ENCODE results near the gene ZNF136. TPM values are rescaled to one million over a fixed set of nuclear protein-coding genes. Genes with fewer than 3 reads are reported as not detected.

Gene ZNF136
- total and polyA plus RNA-seq, 2 of the 8 experiments (the other 6 are each of a cell fraction or from before 2014, with no cell fraction given), result 1.6 to 6.9 TPM

- CTCF ChIA-PET (ENCODE audit: partially characterized antibody), result interaction anchor here (0.6 kb wide), 3 partner anchors 75 to 601 kb away, joined by 3 read pairs; no protein-coding TSS in a partner anchor
- TF ChIP-seq ASH2L (IDR thresholded peaks at IDR 0.05; ENCODE audit: low read length) (no peak), POU5F1 (IDR thresholded peaks at IDR 0.05; ENCODE audit: low read depth, low read length) (no peak), TAF7 (optimal IDR thresholded peaks at IDR 0.05; ENCODE audit: borderline replicate concordance, low read depth, low read length) (no peak), EP300 (IDR thresholded peaks at IDR 0.05; ENCODE audit: borderline replicate concordance in 1 of 2, low read depth in 2 of 2, low read length in 2 of 2) (no peak), PHF8 (conservative IDR thresholded peaks at IDR 0.05; ENCODE audit: low read depth, low read length) (no peak), BRCA1 (IDR thresholded peaks at IDR 0.05; ENCODE audit: low read depth, low read length) (no peak), KDM4A (IDR thresholded peaks at IDR 0.05; ENCODE audit: low read depth, low read length, severe bottlenecking) (no peak)
- H3K23me2 ChIP-seq (ENCODE audit: low read depth, low read length), result no peaks in the 10 kb centered on the region
- no peak overlapping the region for H3K4me2 ChIP-seq (ENCODE audit: insufficient read depth in 1 of 2, low read depth in 2 of 2, low read length in 2 of 2)
- no peak overlapping the region for H3K23ac ChIP-seq (ENCODE audit: insufficient read length)
- H3K27me3 ChIP-seq (replicated peaks in 1 of 4; ENCODE audit: control insufficient read depth in 3 of 4, extremely low read depth in 1 of 4, insufficient read depth in 3 of 4, low read length in 3 of 4), result no peaks in the 10 kb centered on the region
- no peak overlapping the region for H3K18ac ChIP-seq (ENCODE audit: extremely low read depth, low read length)
- H2BK12ac ChIP-seq (ENCODE audit: low read depth, low read length), result no peak overlapping the region
- H2BK120ac ChIP-seq (replicated peaks; ENCODE audit: low read depth, low read length), result no peak overlapping the region
- H3K4ac ChIP-seq (replicated peaks; ENCODE audit: insufficient read length, low read depth, low read length), result no peak overlapping the region
- H3K36me3 ChIP-seq (ENCODE audit: control insufficient read depth in 2 of 4, insufficient read depth in 4 of 4, low read length in 3 of 4), result no peaks in the 10 kb centered on the region
- H3K79me2 ChIP-seq (ENCODE audit: control insufficient read depth in 1 of 2, insufficient read depth in 2 of 2, low read length in 2 of 2), result no peaks in the 10 kb centered on the region
- WGBS, 2 experiments (ENCODE audit: extremely low coverage in 1 of 2, insufficient coverage in 1 of 2, insufficient read length in 1 of 2, insufficient replicate concordance in 2 of 2, low coverage in 1 of 2, low lambda C conversion rate in 2 of 2, missing lambda C conversion rate in 1 of 2), result 93% methylated on average over 6 of the region's 6 CpGs; no CpG with 5 or more reads in 1 of the 2 experiments
- peaks cover 40 to 45% of the 10 kb centered on the region in 2 experiments for H3K9me3 ChIP-seq (ENCODE audit: insufficient read depth in 2 of 2, low read depth in 1 of 2, low read length in 1 of 2)
- H3K56ac ChIP-seq (replicated peaks; ENCODE audit: insufficient read length, low read depth, low read length), result no peak overlapping the region
- H2BK20ac ChIP-seq (ENCODE audit: low read length), result no peak overlapping the region
- no peak overlapping the region for H2AK5ac ChIP-seq (ENCODE audit: low read depth, low read length)
- H2AFZ ChIP-seq (ENCODE audit: low read length), result no peak overlapping the region
- H3K27ac ChIP-seq (ENCODE audit: low read depth, low read length), result no peak overlapping the region
- no peak for FAIRE-seq
- no peak overlapping the region for H3K14ac ChIP-seq (ENCODE audit: insufficient read length)
- no peaks in the 10 kb centered on the region for H3K79me1 ChIP-seq (ENCODE audit: low read depth, low read length)
- POLR2A ChIA-PET (ENCODE audit: partially characterized antibody), result no interaction called here
- DNase-seq (ENCODE audit: low read depth in 1 of 2, low spot score in 2 of 2), result no peak
- no peaks in the 10 kb centered on the region for H4K20me1 ChIP-seq (replicated peaks in 1 of 2; ENCODE audit: control insufficient read depth in 1 of 2, insufficient read depth in 2 of 2, low read length in 2 of 2)
- H3K9ac ChIP-seq (replicated peaks in 1 of 4; ENCODE audit: extremely low read depth in 1 of 4, low read depth in 3 of 4, low read length in 3 of 4), result no peak overlapping the region
- H4K5ac ChIP-seq (ENCODE audit: insufficient read length, low read depth, low read length), result no peak overlapping the region
- no peak overlapping the region for H2BK15ac ChIP-seq (ENCODE audit: low read length)
- H3K4me1 ChIP-seq (replicated peaks in 1 of 4; ENCODE audit: control insufficient read depth in 3 of 4, insufficient read depth in 4 of 4, low read length in 3 of 4), result no peaks in the 10 kb centered on the region
- no peak overlapping the region for H2BK5ac ChIP-seq (ENCODE audit: low read depth, low read length)
- no peak overlapping the region for H4K91ac ChIP-seq (replicated peaks; ENCODE audit: insufficient read length, low read length)
- H3K4me3 ChIP-seq (ENCODE audit: extremely low read depth in 1 of 4, insufficient read depth in 2 of 4, low read depth in 3 of 4, low read length in 4 of 4), result no peak overlapping the region
- H4K8ac ChIP-seq (ENCODE audit: extremely low read depth, insufficient read depth, low read length), result no peak overlapping the region
Measured at GRCh38 chr19:12224676-12225075, 61.8 kb downstream of the ZNF136 start.
